ENCODE results near the gene FGF19.

Gene FGF19, protein sequence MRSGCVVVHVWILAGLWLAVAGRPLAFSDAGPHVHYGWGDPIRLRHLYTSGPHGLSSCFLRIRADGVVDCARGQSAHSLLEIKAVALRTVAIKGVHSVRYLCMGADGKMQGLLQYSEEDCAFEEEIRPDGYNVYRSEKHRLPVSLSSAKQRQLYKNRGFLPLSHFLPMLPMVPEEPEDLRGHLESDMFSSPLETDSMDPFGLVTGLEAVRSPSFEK

GRCh38 chr11:69703768-69704507, at the start of gene FGF19:
TSS of gene FGF19 (minus strand) at chr11:69704022. CDS start at chr11:69703876, 146 bp downstream.
- Mint-ChIP-seq H3K36me3 (ENCODE audit: low read depth) (no peaks in the 10 kb centered on the region), H3K4me1 (ENCODE audit: low read depth) (peaks cover 11% of the 10 kb centered on the region), H3K27ac (no peak within 1 kb of the TSS), H3K9me3 (no peaks in the 10 kb centered on the region), H3K27me3 (peaks cover 75% of the 10 kb centered on the region), H3K4me3 (peak within 1 kb of the TSS; percentile 36)
- DNase-seq, result no peak

- Mint-ChIP-seq H3K4me3 (no peak overlapping the region), H3K4me1 (ENCODE audit: low read depth) (no peaks in the 10 kb centered on the region), H3K27ac (no peak overlapping the region), H3K27me3 (peaks cover 29% of the 10 kb centered on the region), H3K36me3 (ENCODE audit: low read depth) (no peaks in the 10 kb centered on the region), H3K9me3 (peaks cover 2% of the 10 kb centered on the region)
- no peak for DNase-seq
Measured at GRCh38 chr11:69752890-69753289, 49.1 kb upstream of the FGF19 start.

GRCh38 chr11:69750875-69751597, 47.2 kb upstream of the FGF19 start:
- Mint-ChIP-seq H3K9me3 (no peaks in the 10 kb centered on the region), H3K36me3 (ENCODE audit: low read depth) (no peaks in the 10 kb centered on the region), H3K27me3 (peaks cover 19% of the 10 kb centered on the region), H3K4me3 (no peak overlapping the region), H3K27ac (no peak overlapping the region), H3K4me1 (ENCODE audit: low read depth) (no peaks in the 10 kb centered on the region)
- DNase-seq, result no peak

DNA sequence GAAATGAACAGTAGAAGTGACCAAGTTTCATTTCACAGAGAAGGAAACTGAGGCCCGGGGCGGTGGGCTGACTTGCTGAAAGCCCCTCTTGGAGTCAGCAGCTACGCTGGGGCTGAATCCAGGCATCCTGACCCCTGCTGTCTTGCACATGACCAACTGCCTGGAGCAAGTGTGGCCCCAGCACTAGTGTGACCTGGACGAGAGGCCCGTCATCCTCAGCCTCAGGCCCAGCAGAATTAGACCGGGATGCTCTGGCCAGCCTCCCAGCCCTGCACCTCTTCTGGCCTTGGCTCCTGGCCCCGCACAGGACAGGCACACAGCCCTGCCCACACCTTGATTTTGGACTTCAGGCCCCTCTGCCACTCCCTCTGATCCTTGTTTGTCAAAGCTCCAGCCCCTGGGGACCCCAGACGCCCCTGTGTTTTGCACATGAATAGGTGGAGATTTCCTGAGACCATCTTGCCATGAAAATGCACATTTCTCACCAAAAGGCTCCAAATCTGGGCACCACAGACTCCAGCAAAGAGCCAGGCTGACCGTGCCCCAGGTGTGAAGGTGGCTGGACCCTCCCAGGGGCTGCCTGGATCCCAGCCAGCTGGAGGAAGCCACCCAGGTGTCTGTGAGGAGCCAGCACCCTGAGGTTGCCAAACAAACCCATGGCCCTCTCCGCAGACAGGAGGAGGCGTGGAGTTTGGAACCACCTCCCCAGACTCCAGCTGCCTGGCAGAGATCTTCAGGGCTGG, 46.5 kb upstream of the FGF19 start:
- peaks cover 23% of the 10 kb centered on the region for H3K27me3 Mint-ChIP-seq
- DNase-seq, result no peak
- no peaks in the 10 kb centered on the region for H3K9me3 Mint-ChIP-seq
- H3K27ac Mint-ChIP-seq, result no peak overlapping the region
- no peak overlapping the region for H3K4me3 Mint-ChIP-seq
- H3K36me3 Mint-ChIP-seq (ENCODE audit: low read depth), result no peaks in the 10 kb centered on the region
- H3K4me1 Mint-ChIP-seq (ENCODE audit: low read depth), result no peaks in the 10 kb centered on the region

DNA sequence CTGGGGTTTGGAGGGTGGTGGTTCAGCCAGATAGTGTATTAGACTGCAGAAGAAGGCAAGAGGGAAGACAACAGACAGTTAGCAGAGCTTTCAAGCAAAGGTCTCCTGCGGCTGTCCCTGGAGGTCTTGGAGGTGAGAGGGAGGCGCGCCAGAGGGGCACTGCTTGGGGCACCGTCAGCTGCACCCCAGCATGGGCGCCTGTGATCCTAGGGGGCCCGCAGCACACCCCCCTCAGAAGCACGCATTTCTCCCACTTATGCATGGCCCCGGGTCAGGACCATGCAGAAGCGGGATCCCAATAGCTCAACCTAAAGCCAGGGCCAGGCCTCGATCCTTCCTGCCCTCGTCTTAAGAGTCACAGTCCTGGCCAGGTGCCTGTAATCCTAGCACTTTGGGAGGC, 44.8 kb upstream of the FGF19 start:
- Mint-ChIP-seq H3K4me3 (no peak overlapping the region), H3K4me1 (ENCODE audit: low read depth) (no peaks in the 10 kb centered on the region), H3K9me3 (no peaks in the 10 kb centered on the region), H3K36me3 (ENCODE audit: low read depth) (no peaks in the 10 kb centered on the region), H3K27me3 (peaks cover 22% of the 10 kb centered on the region), H3K27ac (no peak overlapping the region)
- DNase-seq, result no peak

GRCh38 chr11:69746752-69747742, 43.2 kb upstream of the FGF19 start:
- no peak overlapping the region for H3K4me3 Mint-ChIP-seq
- peaks cover 27% of the 10 kb centered on the region for H3K27me3 Mint-ChIP-seq
- H3K9me3 Mint-ChIP-seq, result no peaks in the 10 kb centered on the region

GRCh38 chr11:69746140-69746539, 42.3 kb upstream of the FGF19 start:
- Mint-ChIP-seq H3K4me1 (ENCODE audit: low read depth) (no peaks in the 10 kb centered on the region), H3K9me3 (no peaks in the 10 kb centered on the region), H3K27ac (no peak overlapping the region), H3K27me3 (peaks cover 26% of the 10 kb centered on the region), H3K36me3 (ENCODE audit: low read depth) (no peaks in the 10 kb centered on the region), H3K4me3 (no peak overlapping the region)
- no peak for DNase-seq

More at GRCh38 chr11:69746752-69747742, 43.2 kb upstream of the FGF19 start:
- Mint-ChIP-seq H3K4me1 (ENCODE audit: low read depth) (no peaks in the 10 kb centered on the region), H3K27ac (no peak overlapping the region), H3K36me3 (ENCODE audit: low read depth) (no peaks in the 10 kb centered on the region)
- DNase-seq, result no peak

- no peak overlapping the region for H3K4me3 Mint-ChIP-seq
- no peaks in the 10 kb centered on the region for H3K9me3 Mint-ChIP-seq
- H3K4me1 Mint-ChIP-seq (ENCODE audit: low read depth), result no peaks in the 10 kb centered on the region
- H3K27me3 Mint-ChIP-seq, result peaks cover 26% of the 10 kb centered on the region
- no peak for DNase-seq
- no peaks in the 10 kb centered on the region for H3K36me3 Mint-ChIP-seq (ENCODE audit: low read depth)
- no peak overlapping the region for H3K27ac Mint-ChIP-seq
Measured at GRCh38 chr11:69745201-69745600, 41.4 kb upstream of the FGF19 start.

GRCh38 chr11:69744435-69744834, 40.6 kb upstream of the FGF19 start:
- no peak for DNase-seq
- Mint-ChIP-seq H3K27ac (no peak overlapping the region), H3K27me3 (peaks cover 26% of the 10 kb centered on the region), H3K36me3 (ENCODE audit: low read depth) (no peaks in the 10 kb centered on the region), H3K4me1 (ENCODE audit: low read depth) (no peaks in the 10 kb centered on the region), H3K9me3 (peaks cover under 1% of the 10 kb centered on the region), H3K4me3 (no peak overlapping the region)

- H3K9me3 Mint-ChIP-seq, result peaks cover 17% of the 10 kb centered on the region
- H3K4me1 Mint-ChIP-seq (ENCODE audit: low read depth), result no peaks in the 10 kb centered on the region
- no peak for DNase-seq
- H3K36me3 Mint-ChIP-seq (ENCODE audit: low read depth), result no peaks in the 10 kb centered on the region
- no peak overlapping the region for H3K27ac Mint-ChIP-seq
- H3K4me3 Mint-ChIP-seq, result no peak overlapping the region
- H3K27me3 Mint-ChIP-seq, result peaks cover 32% of the 10 kb centered on the region
Measured at GRCh38 chr11:69734841-69735240, 31.0 kb upstream of the FGF19 start.

DNA sequence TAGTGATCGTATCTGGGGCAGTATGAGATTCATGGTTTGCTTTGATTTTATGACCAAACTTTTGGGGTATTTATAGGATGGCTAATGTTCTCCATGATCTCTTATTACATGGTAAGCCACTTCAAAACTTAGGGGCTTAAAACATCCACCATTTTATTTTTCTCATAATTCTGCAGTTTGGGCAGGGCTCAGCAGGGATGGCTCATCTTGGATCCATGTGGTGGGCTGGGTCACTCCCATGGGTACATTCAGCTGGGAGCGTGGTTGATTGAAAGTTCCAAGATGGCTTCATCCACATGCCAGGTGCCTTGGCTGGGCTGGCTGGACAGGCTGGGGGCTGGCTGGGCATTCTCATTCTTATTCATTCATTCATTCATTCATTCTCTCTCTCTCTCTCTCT, 30.5 kb upstream of the FGF19 start:
- no peaks in the 10 kb centered on the region for H3K4me1 Mint-ChIP-seq (ENCODE audit: low read depth)
- H3K4me3 Mint-ChIP-seq, result no peak overlapping the region
- H3K27ac Mint-ChIP-seq, result no peak overlapping the region
- H3K27me3 Mint-ChIP-seq, result peaks cover 37% of the 10 kb centered on the region
- H3K36me3 Mint-ChIP-seq (ENCODE audit: low read depth), result no peaks in the 10 kb centered on the region
- no peak for DNase-seq
- peaks cover 15% of the 10 kb centered on the region for H3K9me3 Mint-ChIP-seq

GRCh38 chr11:69732910-69733309, 29.1 kb upstream of the FGF19 start:
- Mint-ChIP-seq H3K36me3 (ENCODE audit: low read depth) (no peaks in the 10 kb centered on the region), H3K4me3 (no peak overlapping the region), H3K4me1 (ENCODE audit: low read depth) (no peaks in the 10 kb centered on the region), H3K27ac (no peak overlapping the region), H3K9me3 (peaks cover 10% of the 10 kb centered on the region), H3K27me3 (peaks cover 48% of the 10 kb centered on the region)
- DNase-seq, result no peak

- Mint-ChIP-seq H3K36me3 (ENCODE audit: low read depth) (no peaks in the 10 kb centered on the region), H3K4me1 (ENCODE audit: low read depth) (no peaks in the 10 kb centered on the region), H3K27me3 (peaks cover 55% of the 10 kb centered on the region), H3K27ac (no peak overlapping the region), H3K4me3 (no peak overlapping the region), H3K9me3 (peaks cover 6% of the 10 kb centered on the region)
- no peak for DNase-seq
Measured at GRCh38 chr11:69731110-69731509, 27.3 kb upstream of the FGF19 start.
